ENCODE measurements around the gene TENT5A.
"Not testable (repeated sequence)": the region's sequence is repeated elsewhere in the genome, so short reads cannot be mapped to it uniquely, and the experiment has no call there.

The TENT5A gene

DNA sequence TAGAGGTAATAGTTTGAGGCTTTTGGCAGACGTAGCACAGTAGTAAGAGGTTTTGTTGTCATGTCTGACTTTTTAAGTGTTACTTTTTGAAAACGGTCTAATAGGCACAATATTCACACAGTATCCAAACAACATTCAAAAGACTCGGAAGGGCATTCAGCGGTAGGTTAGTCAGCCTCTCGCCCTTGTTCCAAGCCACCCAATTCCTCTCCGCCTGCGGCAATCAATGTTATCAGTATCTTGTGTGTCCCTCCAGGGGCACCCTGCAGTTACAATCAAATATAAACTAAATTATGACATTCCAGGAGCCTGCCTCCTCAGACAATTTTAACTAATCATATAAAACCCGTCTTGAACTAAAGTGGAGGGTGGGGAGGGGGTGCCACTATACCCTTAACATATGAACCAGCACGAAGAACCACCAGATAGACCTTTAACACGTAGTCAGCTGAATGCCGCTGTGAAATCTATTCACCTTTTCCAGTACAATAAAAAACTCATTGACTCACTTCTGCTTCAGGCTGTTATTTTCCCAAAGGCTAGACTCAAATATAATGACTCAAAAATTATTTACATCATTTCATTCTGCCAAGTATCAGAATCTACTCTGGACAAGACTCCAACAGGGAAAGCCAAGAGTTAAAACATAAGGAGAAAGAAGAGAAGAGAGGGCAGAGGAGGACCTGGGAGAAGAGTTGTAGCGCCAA lies 1.6 kb downstream of the TENT5A start:
- DNase-seq (ENCODE audit: low spot score), result no peak

DNA sequence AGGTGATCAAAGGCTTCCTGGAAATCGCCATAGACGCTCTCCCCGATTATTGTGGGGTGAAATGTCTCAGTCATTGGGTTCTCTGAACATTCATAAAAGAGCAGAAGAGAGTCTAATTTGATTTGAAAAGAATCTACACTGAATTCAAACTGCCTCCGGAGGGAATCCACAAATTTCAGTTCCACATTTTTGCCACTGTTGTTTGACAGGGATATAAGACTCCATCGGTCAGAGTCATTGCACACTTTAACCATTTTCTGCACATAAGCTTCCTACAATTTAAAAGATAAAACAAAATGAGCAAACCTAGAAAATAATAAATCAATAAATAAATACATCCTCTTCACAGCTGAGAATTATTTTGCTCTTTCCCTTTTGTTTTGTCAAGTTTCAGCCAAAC lies 2.3 kb downstream of the TENT5A start:
- no peak for DNase-seq (ENCODE audit: low spot score)

DNA sequence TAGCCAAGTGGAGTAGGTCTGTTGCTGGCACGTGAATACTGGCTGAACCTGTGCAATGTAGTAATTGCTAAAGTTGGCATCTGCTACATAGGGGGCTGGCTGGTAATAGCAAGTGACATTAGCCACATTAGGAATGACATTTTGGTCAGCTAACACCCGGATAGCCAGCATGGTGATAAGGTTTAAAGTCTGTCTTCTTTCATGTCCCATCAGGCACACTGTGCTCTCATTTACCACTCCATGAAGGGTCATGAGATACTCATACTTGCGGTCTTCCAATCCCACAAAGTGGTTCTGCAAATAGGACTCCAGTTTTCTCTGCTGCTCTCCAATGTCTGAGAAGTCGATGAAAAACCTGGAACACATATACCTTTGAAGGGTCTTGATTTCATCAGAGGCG lies 2.8 kb downstream of the TENT5A start:
- DNase-seq (ENCODE audit: low spot score), result no peak

DNA sequence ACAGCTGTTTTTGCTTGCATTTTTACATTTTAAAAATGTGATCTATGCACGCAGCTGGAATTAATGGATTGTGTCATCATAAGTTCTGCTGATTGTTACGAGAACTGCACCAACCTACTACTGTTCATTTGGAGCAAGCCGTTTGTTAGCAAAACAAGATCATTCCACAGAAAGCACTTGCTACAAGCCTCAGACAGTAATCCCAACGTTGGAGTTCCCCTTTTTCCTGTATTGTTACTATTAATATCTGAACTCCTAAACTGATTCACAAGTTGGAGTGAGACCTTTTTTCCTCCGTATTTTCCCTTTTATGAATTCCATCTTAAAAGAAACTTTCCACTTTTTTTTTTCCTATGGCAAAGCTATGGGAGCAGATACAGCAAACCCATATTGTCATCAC lies 3.5 kb downstream of the TENT5A start:
- DNase-seq (ENCODE audit: low spot score), result no peak

GRCh38 chr6:81747327-81747726 lies 5.2 kb downstream of the TENT5A start:
- no peak for DNase-seq (ENCODE audit: low spot score)

- DNase-seq (ENCODE audit: low spot score), result no peak
These were observed 8.3 kb downstream of the TENT5A start for GRCh38 chr6:81744131-81744530.

DNA sequence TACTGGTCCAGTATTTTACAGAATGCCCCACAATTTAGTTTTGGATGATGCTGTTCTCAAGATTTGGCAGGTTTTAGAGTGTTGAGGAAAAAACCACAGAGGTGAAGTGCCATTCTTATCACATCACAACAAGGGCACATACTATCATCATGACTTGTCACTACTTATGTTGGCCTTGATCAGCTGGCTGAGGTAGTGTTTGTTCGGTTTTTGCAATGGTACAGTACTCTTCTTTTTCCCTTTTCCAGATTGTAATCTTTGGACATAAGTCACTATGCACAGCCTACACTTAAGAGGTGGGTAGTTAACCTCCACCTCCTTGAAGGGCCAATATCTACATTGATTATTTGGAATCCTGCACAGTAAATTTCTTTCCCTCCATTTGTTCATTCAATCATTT lies 8.8 kb downstream of the TENT5A start:
- DNase-seq (ENCODE audit: low spot score), result no peak

DNA sequence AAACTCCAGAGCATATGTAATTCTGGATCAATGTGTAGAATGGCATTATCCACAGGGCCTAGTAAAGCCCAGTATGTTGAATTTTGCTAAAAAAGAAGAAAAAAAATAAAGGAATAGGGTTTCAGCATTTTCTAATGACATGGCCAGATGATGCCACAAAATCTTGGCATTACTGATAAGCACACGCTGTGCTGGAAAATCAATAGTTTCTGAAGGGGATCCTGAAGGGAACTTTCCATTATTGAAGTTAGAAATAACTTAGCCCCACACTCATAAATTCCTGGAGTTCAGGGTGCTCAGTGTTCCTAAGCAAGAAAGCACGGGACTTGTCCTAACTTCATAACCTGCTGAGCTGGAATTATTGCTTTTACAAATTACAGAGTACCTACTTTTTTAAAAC lies 10.8 kb downstream of the TENT5A start:
- DNase-seq (ENCODE audit: low spot score), result no peak

DNA sequence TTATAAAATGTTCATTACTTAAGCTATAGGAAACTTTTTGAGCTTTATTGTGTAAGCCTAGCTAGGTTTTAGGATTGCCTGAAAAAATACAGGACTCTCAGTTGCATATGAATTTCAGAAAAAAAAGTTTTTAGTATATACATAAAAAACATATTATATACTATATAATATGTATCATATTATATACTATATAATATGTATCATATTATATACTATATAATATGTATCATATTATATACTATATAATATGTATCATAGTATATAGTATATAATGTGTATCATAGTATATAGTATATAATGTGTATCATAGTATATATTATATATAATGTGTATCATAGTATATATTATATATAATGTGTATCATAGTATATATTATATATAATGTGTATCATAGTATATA lies 11.9 kb downstream of the TENT5A start:
- DNase-seq (ENCODE audit: low spot score), result not testable (repeated sequence)

GRCh38 chr6:81739230-81740195 lies 13.0 kb downstream of the TENT5A start:
- no peak for DNase-seq (ENCODE audit: low spot score)

DNA sequence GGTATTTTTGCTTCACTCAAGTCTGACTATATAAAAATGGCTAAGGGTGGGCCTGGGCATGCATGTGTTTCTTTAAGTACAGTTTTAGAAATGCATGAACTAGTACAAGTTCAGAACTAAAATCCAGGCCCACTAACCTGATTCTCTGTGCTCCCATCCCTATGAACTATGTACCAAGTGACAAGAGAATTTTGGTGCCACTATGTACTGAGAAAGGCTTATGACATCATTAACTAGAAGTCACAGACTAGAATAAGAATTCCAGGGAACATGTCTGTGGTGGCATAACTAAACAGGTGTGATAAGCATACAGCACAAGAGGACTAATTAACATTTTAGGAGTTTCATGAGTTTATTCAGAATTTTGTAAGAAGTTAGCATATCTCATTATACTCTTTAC lies 16.1 kb downstream of the TENT5A start:
- DNase-seq (ENCODE audit: low spot score), result no peak

DNA sequence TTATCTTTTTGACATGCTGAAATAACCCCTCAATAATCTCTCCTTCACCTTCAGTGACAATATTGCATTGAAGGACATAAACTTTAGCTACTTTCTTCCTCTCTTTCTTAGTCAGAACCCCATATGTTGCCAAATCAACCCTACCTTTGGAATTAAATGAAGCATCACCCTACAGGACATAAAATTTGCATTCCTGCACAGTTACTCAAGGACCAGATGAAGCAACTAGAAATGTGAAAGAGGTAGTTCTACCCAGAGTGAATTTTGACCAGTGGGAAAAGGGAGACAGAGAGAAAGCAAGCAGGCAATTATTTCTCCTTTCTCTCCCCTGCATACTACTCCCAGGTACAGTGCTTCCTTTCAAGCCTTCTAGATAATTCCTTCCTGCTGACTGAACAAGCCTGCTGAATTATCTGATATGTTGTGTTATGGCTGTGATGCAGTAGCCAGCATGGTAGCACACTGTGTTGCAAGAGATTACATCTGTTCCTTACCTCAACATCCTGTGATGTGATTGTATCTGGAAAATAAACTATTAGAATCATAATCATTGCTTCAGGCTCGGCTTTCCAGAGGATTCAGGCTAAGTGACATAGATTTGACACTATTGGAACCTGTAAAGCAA lies 16.6 kb downstream of the TENT5A start:
- no peak for DNase-seq (ENCODE audit: low spot score)

DNA sequence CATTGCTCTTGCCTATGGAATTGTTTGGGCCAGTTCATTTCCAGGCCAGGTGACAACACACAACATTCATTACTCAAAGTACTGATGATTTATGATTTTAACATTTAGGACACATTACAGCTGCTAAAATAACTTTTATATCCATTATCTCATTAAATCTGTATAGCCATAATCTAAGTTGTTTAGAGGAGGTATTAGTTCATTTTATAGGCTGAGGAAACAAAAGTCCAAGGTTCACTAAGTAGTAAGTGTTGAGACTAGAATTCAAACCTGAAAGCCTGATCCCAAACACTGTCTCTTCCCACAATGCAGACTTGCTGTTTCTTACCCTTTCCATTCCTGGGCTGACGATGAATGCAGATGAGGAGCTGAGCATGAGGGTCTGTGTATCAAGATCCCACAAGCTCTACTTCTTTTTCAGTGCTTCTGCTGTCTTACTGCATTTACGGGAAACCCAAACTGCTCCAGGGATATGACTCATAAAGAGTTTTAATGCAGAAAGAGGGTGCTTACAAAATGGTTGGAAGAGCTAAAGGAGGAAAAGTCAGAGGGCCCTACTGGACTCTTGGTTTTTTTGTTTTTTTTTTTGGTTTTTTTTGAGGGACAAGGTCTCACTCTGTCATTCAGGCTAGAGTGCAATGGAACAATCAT lies 17.9 kb downstream of the TENT5A start:
- DNase-seq (ENCODE audit: low spot score), result no peak

GRCh38 chr6:81734081-81734480 lies 18.4 kb downstream of the TENT5A start:
- no peak for DNase-seq (ENCODE audit: low spot score)

DNA sequence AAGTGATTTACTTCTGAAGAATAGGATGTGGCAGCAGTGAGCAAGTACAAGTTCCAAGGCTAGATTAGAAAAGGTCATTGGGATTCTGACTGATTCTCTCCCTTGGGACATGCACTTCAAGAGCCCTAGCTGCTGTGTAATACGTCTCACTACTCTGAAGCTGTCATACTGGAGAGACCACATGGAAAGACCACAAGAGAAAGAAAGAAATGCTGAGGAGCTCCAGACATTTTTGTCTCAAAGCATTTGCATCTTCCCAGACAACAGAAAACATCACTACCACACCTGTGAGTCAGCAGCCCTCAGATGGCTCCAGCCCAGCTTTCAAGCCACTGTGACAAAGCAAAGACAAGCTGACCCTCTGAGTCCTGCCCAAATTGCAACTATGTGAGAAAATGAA lies 20.7 kb downstream of the TENT5A start:
- no peak for DNase-seq (ENCODE audit: low spot score)

- no peak for DNase-seq (ENCODE audit: low spot score)
These were observed 24.5 kb downstream of the TENT5A start for GRCh38 chr6:81727876-81728517.

- DNase-seq (ENCODE audit: low spot score), result no peak
These were observed 27.4 kb downstream of the TENT5A start for GRCh38 chr6:81725127-81725526.

- no peak for DNase-seq (ENCODE audit: low spot score)
These were observed 29.8 kb downstream of the TENT5A start for GRCh38 chr6:81722506-81723223.

GRCh38 chr6:81720427-81720826 lies 32.1 kb downstream of the TENT5A start:
- DNase-seq (ENCODE audit: low spot score), result no peak

GRCh38 chr6:81718126-81718525 lies 34.4 kb downstream of the TENT5A start:
- no peak for DNase-seq (ENCODE audit: low spot score)

- DNase-seq (ENCODE audit: low spot score), result no peak
These were observed 37.8 kb downstream of the TENT5A start for GRCh38 chr6:81714684-81715083.
